Chondrocyte (in vitro differentiated cells): ENCODE data around the gene ISL2. TPM values are rescaled to one million over a fixed set of nuclear protein-coding genes. Genes with fewer than 3 reads are reported as not detected.

Experiments used
- DNase-seq: peaks from one replicate; pipeline ENCODE4 v3.0.0; 2021; ENCODE audit warnings: mixed read lengths, low spot score
- H3K27ac Mint-ChIP-seq: one replicate; pipeline ENCODE4 v1.8.0; 2021; ENCODE audit warnings: mild to moderate bottlenecking, moderate library complexity, mixed read lengths; ENCODE audit not compliant: unreplicated experiment
- H3K27me3 Mint-ChIP-seq: 2 replicates; pipeline ENCODE4 v1.8.0; 2021; ENCODE audit warnings: low read depth, mixed read lengths
- H3K36me3 Mint-ChIP-seq: 2 replicates; pipeline ENCODE4 v1.8.0; 2021; ENCODE audit warnings: low read depth, mixed read lengths
- H3K4me1 Mint-ChIP-seq: 2 replicates; pipeline ENCODE4 v1.8.0; 2021; ENCODE audit warnings: low read depth, mild to moderate bottlenecking, mixed read lengths
- H3K4me3 Mint-ChIP-seq: one replicate; pipeline ENCODE4 v1.8.0; 2021; ENCODE audit warnings: mild to moderate bottlenecking, moderate library complexity, mixed read lengths; ENCODE audit not compliant: unreplicated experiment
- H3K9me3 Mint-ChIP-seq: 2 replicates; pipeline ENCODE4 v1.8.0; 2021; ENCODE audit warnings: low read depth, mixed read lengths
- CTCF ChIP-seq: fragments of 200-600 bp; sonication (generic); IDR thresholded peaks from 2 replicates; pipeline ENCODE4 v1.5.0; 2021; ENCODE audit warnings: antibody characterized with exemption, mild to moderate bottlenecking, moderate library complexity
- total RNA-seq: library from RNA; stranded (reverse); gene quantifications from 3 replicates; pipeline ENCODE4 v1.2.1, GENCODE V29; 2021

The ISL2 gene
- total RNA-seq, 1 donor from 2014 or later = not detected

GRCh38 chr15:76386926-76387325 lies 50.4 kb downstream of the ISL2 start:
- H3K4me3 Mint-ChIP-seq = no peak overlapping the region
- DNase-seq = no peak
- TF ChIP-seq CTCF = no peak
- H3K4me1 Mint-ChIP-seq = no peaks in the 10 kb centered on the region
- peaks cover 6% of the 10 kb centered on the region for H3K36me3 Mint-ChIP-seq
- peaks cover 5% of the 10 kb centered on the region for H3K9me3 Mint-ChIP-seq
- H3K27ac Mint-ChIP-seq = no peak overlapping the region
- no peaks in the 10 kb centered on the region for H3K27me3 Mint-ChIP-seq

DNA sequence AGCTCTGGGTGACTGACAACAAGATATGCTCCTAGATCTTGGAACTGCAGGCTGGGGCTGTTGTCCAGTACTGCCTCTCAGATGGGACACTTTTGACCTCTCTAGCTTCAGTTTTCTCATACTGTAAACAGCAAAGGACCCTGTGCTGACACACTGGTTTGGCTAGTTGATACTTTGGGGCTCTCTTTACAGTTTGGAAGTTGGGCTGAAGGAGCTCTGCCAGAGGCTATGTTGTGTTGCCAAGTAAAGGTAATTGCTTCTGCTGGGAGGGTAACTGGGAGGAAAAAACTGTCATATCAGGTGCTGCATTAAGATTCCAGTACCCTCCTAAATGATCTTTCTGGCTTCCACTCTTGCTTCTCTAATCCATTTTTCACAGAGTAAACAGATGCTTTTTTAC lies 54.0 kb downstream of the ISL2 start:
- Mint-ChIP-seq H3K36me3 (peaks cover 6% of the 10 kb centered on the region), H3K27me3 (no peaks in the 10 kb centered on the region), H3K9me3 (peaks cover 7% of the 10 kb centered on the region), H3K27ac (no peak overlapping the region), H3K4me1 (peaks cover 3% of the 10 kb centered on the region), H3K4me3 (no peak overlapping the region)
- no peak for TF ChIP-seq CTCF
- DNase-seq = no peak

DNA sequence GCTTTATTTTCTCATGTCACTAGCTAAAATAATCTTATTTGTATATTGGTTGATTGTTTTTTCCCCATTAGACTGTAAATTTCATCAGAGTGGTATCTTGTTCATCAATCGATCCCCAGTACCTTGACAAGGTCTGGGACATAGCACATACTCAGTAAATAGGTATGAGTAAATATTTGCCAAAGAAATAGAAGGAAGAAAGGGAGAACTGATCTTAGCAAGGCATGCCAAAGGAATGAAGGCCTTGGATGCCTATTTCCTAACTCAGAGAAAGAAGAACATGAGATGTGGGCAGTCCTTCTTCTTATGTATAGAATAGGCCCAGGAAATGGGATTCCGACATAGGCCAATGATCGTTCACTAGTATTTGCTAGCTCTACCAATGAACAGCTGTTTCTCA lies 54.7 kb downstream of the ISL2 start:
- Mint-ChIP-seq H3K27me3 (no peaks in the 10 kb centered on the region), H3K27ac (no peak overlapping the region), H3K4me3 (no peak overlapping the region), H3K4me1 (peaks cover 3% of the 10 kb centered on the region), H3K9me3 (peaks cover 11% of the 10 kb centered on the region), H3K36me3 (peaks cover 8% of the 10 kb centered on the region)
- TF ChIP-seq CTCF = no peak
- no peak for DNase-seq

- Mint-ChIP-seq H3K9me3 (peaks cover 14% of the 10 kb centered on the region), H3K27me3 (no peaks in the 10 kb centered on the region), H3K36me3 (peaks cover 6% of the 10 kb centered on the region), H3K4me1 (peaks cover 3% of the 10 kb centered on the region), H3K4me3 (no peak overlapping the region), H3K27ac (no peak overlapping the region)
- DNase-seq = no peak
- TF ChIP-seq CTCF = no peak
Observed at GRCh38 chr15:76391847-76392246, 55.3 kb downstream of the ISL2 start.

Other genes with a start within 250 kb of the ISL2 start
- gene ETFA, start 25.3 kb upstream of the ISL2 start, total RNA-seq = 111 to 120 TPM (median 117 TPM) in 3 replicates